Measurements from ENCODE around the gene DBN1. TPM values are rescaled to one million over a fixed set of nuclear protein-coding genes. Genes with fewer than 3 reads are reported as not detected.

The DBN1 gene
- total RNA-seq, 1 donor from 2014 or later: 34.6 TPM

DNA sequence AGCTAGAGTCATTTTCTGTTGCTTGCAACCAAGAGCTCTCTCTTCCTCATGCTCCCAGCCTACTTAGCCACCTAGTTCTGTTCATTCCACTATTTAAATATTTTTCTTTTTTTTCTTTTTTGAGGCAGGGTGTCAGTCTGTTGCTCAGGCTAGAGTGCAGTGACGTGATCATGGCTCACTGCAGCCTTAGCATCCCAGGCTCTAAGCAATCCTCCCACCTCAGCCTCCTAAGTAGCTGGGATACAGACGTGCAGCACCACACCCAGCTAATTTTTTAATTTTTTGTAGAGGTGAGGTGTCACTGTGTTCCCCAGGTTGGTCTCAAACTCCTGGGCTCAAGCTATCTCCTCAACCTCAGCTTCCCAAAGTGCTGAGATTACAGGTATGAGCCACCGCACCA, 59.0 kb downstream of the DBN1 start:
- Histone ChIP-seq H3K4me1 (peaks cover 9% of the 10 kb centered on the region), H3K36me3 (no peaks in the 10 kb centered on the region), H3K9me3 (no peaks in the 10 kb centered on the region), H3K27ac (no peak overlapping the region), H3K27me3 (no peaks in the 10 kb centered on the region), H3K4me3 (no peak overlapping the region)
- intact Hi-C loops (cut with DNase I): no loop called here
- ATAC-seq: no peak
- DNase-seq: no peak
- no peak for TF ChIP-seq CTCF (IDR thresholded peaks at IDR 0.05)

- Histone ChIP-seq H3K9me3 (no peaks in the 10 kb centered on the region), H3K36me3 (no peaks in the 10 kb centered on the region), H3K4me3 (no peak overlapping the region), H3K4me1 (peaks cover 9% of the 10 kb centered on the region), H3K27ac (no peak overlapping the region), H3K27me3 (no peaks in the 10 kb centered on the region)
- no peak for TF ChIP-seq CTCF (IDR thresholded peaks at IDR 0.05)
- DNase-seq (no peak), ATAC-seq (no peak)
- intact Hi-C loops (cut with DNase I): no loop called here
These were observed 60.7 kb downstream of the DBN1 start for GRCh38 chr5:177412603-177413233.

GRCh38 chr5:177410575-177410974, 62.9 kb downstream of the DBN1 start:
- no peak for TF ChIP-seq CTCF (IDR thresholded peaks at IDR 0.05)
- no peak overlapping the region for H3K27ac ChIP-seq
- intact Hi-C loops (cut with DNase I): no loop called here
- H3K4me3 ChIP-seq: no peak overlapping the region
- no peaks in the 10 kb centered on the region for H3K36me3 ChIP-seq
- peaks cover 2% of the 10 kb centered on the region for H3K4me1 ChIP-seq
- H3K9me3 ChIP-seq: no peaks in the 10 kb centered on the region
- no peak for DNase-seq
- no peaks in the 10 kb centered on the region for H3K27me3 ChIP-seq
- no peak for ATAC-seq

DNA sequence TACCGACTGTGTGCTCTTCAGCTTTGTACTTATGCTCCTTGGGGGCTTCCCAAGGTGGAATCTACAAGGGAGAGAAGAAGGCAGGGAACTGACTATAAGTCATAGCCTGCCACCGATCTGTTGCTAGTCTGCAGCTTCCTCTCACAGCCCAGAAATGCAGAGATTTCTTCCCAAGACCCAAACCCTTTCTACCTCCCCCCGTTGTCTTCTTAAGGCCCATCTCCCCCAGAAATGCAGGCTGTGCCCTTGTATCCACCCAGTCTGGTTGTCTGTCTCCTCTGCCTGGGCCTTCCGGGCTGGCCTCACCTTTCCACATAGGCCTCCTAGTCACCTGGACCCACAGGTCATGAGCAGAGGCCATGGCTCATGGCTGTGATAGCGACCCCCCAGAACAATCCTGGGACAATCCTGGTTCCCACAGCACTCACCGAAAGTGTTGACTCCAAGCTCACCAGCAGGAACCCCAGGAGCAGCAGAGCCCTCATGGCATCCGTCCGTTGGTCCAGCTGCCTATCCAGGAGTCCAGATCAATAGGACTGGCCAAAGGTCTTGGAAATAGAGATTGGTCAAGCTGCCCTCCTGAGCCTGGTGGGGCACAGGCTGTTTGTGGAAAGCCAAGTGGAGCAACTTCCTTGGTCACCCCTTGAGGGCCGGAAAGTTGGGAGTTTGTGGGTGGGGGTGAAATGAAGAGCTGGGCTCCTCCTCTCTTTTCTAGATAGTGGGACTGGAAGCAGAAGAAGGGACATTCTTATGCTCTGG, 64.2 kb downstream of the DBN1 start, which contains the start of gene F12:
Gene F12, minus strand, starts transcription at position 522 of the 759 bp plus-strand sequence. Its CDS starts 37 bp downstream, at position 485.
- Histone ChIP-seq H3K27ac (no peak within 1 kb of the TSS), H3K4me3 (no peak within 1 kb of the TSS), H3K9me3 (no peaks in the 10 kb centered on the region), H3K27me3 (no peaks in the 10 kb centered on the region), H3K4me1 (peaks cover 16% of the 10 kb centered on the region), H3K36me3 (no peaks in the 10 kb centered on the region)
- TF ChIP-seq CTCF (IDR thresholded peaks at IDR 0.05): no peak
- intact Hi-C loops (cut with DNase I): loop anchor here (10.0 kb wide), 1 partner anchor 46 kb away; no protein-coding TSS in a partner anchor
- DNase-seq: no peak
- ATAC-seq: no peak

Other genes with a start within 250 kb of the DBN1 start
- 36.3 TPM for gene RAB24, start 169.9 kb downstream of the DBN1 start, total RNA-seq
- 87.0 TPM for gene PRELID1, start 169.8 kb downstream of the DBN1 start, total RNA-seq
- gene MXD3, start 161.7 kb downstream of the DBN1 start, total RNA-seq: 10.1 TPM
- 117 TPM for gene LMAN2, start 122.0 kb downstream of the DBN1 start, total RNA-seq
- gene RGS14, start 115.7 kb downstream of the DBN1 start, total RNA-seq: 17.5 TPM
- not detected for gene SLC34A1, start 89.2 kb downstream of the DBN1 start, total RNA-seq
- not detected for gene PFN3, start 73.0 kb downstream of the DBN1 start, total RNA-seq
- gene F12, start 64.1 kb downstream of the DBN1 start, total RNA-seq: 0.69 TPM
- gene GRK6, start 47.0 kb downstream of the DBN1 start, total RNA-seq: 43.9 TPM
- gene PRR7, start 26.8 kb downstream of the DBN1 start, total RNA-seq: 2.1 TPM
- gene PDLIM7, start 24.0 kb upstream of the DBN1 start, total RNA-seq: 59.1 TPM
- 45.6 TPM for gene DOK3, start 36.2 kb upstream of the DBN1 start, total RNA-seq
- 61.6 TPM for gene DDX41, start 43.3 kb upstream of the DBN1 start, total RNA-seq
- gene FAM193B, start 80.9 kb upstream of the DBN1 start, total RNA-seq: 76.3 TPM
- gene TMED9, start 118.6 kb upstream of the DBN1 start, total RNA-seq: 133 TPM
- gene B4GALT7, start 126.5 kb upstream of the DBN1 start, total RNA-seq: 23.2 TPM

Data from upper lobe of right lung (tissue), 1 donor.